Astrocyte of the hippocampus (primary cell): Measurements from ENCODE around the gene MSTN.
"Not testable (repeated sequence)": the region's sequence is repeated elsewhere in the genome, so short reads cannot be mapped to it uniquely, and the experiment has no call there.

Experiments
- DNase-seq: peaks from one replicate; pipeline ENCODE4 v3.0.0; 2011; ENCODE audit warnings: low read depth, low spot score

MSTN gene

GRCh38 chr2:190063624-190064023, 1.1 kb upstream of the MSTN start:
- DNase-seq, result no peak

GRCh38 chr2:190062053-190062452, 476 bp downstream of the MSTN start:
- DNase-seq, result no peak

- DNase-seq, result no peak
Measured at GRCh38 chr2:190060626-190061025, 1.9 kb downstream of the MSTN start.

- no peak for DNase-seq
Measured at GRCh38 chr2:190060019-190060418, 2.5 kb downstream of the MSTN start.

GRCh38 chr2:190053426-190053825, 9.1 kb downstream of the MSTN start:
- no peak for DNase-seq

- no peak for DNase-seq
Measured at GRCh38 chr2:190052307-190052706, 10.2 kb downstream of the MSTN start.

GRCh38 chr2:190051223-190051622, 11.3 kb downstream of the MSTN start:
- no peak for DNase-seq

GRCh38 chr2:190050001-190050400, 12.5 kb downstream of the MSTN start:
- DNase-seq, result peak; percentile 41

- DNase-seq, result no peak
Measured at GRCh38 chr2:190044866-190045265, 17.7 kb downstream of the MSTN start.

- DNase-seq, result no peak
Measured at GRCh38 chr2:190043441-190043840, 19.1 kb downstream of the MSTN start.

- no peak for DNase-seq
Measured at GRCh38 chr2:190036071-190036470, 26.5 kb downstream of the MSTN start.

- not testable (repeated sequence) for DNase-seq
Measured at GRCh38 chr2:190034417-190034816, 28.1 kb downstream of the MSTN start.

- DNase-seq, result no peak
Measured at GRCh38 chr2:190031969-190032618, 30.4 kb downstream of the MSTN start.

- DNase-seq, result peak; percentile 45
Measured at GRCh38 chr2:190023860-190024259, 38.7 kb downstream of the MSTN start.

- DNase-seq, result no peak
Measured at GRCh38 chr2:190020720-190021119, 41.8 kb downstream of the MSTN start.

GRCh38 chr2:190017837-190018236, 44.7 kb downstream of the MSTN start:
- DNase-seq, result no peak

- not testable (repeated sequence) for DNase-seq
Measured at GRCh38 chr2:190015969-190016368, 46.6 kb downstream of the MSTN start.
